ENCODE data around the gene CDK4.

- TF ChIP-seq CTCF (IDR thresholded peaks at IDR 0.05; ENCODE audit: low read length), result no peak
- no peak for TF ChIP-seq EZH2 (IDR thresholded peaks at IDR 0.05; ENCODE audit: borderline replicate concordance, low read length)
Measured at GRCh38 chr12:57751432-57751787, 700 bp downstream of the CDK4 start.
